Neural cell (in vitro differentiated cells): Measurements from ENCODE around the gene WFDC1.

Experiments
- CTCF ChIP-seq: fragments of 450-650 bp; IDR thresholded peaks from 2 replicates; pipeline ENCODE4 v1.5.1; 2014; ENCODE audit warnings: antibody characterized with exemption, mild to moderate bottlenecking, moderate library complexity; ENCODE audit not compliant: poor library complexity, severe bottlenecking
- POLR2AphosphoS5 ChIP-seq: IDR thresholded peaks from 2 replicates; pipeline ENCODE4 v1.6.1; 2012
- SMC3 ChIP-seq: fragments of 450-650 bp; conservative IDR thresholded peaks from 2 replicates; pipeline ENCODE4 v1.6.1; 2014; ENCODE audit warnings: antibody characterized with exemption, mild to moderate bottlenecking, moderate library complexity; ENCODE audit not compliant: poor library complexity

- TF ChIP-seq CTCF (no peak), POLR2AphosphoS5 (no peak), SMC3 (no peak)
Observed at GRCh38 chr16:84347161-84347560, 52.5 kb downstream of the WFDC1 start.
